OCI-LY7 (cell line): ENCODE data around the gene MRPL42. TPM values are rescaled to one million over a fixed set of nuclear protein-coding genes. Genes with fewer than 3 reads are reported as not detected.
A peak's percentile ranks its signal among the peaks of the same experiment; 100 is the strongest.

ENCODE experiments used
- BruUV-seq: library from RNA; stranded (reverse); fragments of 400-500 nt; replicated peaks from 2 replicates; lab custom pipeline; 2021; lab: Mats Ljungman, UMichigan
- CTCF ChIA-PET: fragments of 300-600 bp; sonication (Branson Sonifier 250); formaldehyde crosslinking; loops from one replicate; lab custom pipeline; 2022; ENCODE audit warnings: antibody characterized with exemption; ENCODE audit not compliant: unreplicated experiment; lab: Charles Lee
- POLR2A ChIA-PET: fragments of 300-600 bp; sonication (Branson Sonifier 250); formaldehyde crosslinking; loops from one replicate; lab custom pipeline; 2022; ENCODE audit warnings: antibody characterized with exemption; lab: Charles Lee
- DNase-seq: peaks from one replicate; pipeline ENCODE4 v3.0.0-alpha.2; 2015; ENCODE audit warnings: low spot score
- H2AFZ ChIP-seq: fragments of 200-600 bp; sonication (generic), shearing (Covaris generic); 2 replicates; pipeline ENCODE4 v1.6.1; 2014; ENCODE audit warnings: mild to moderate bottlenecking, antibody characterized with exemption, low read length, moderate library complexity
- H3K27ac ChIP-seq: fragments of 200-600 bp; sonication (generic); 2 replicates; pipeline ENCODE4 v1.5.1; 2014; ENCODE audit warnings: mixed run types, low read depth, mild to moderate bottlenecking, moderate library complexity, low read length, inconsistent platforms; ENCODE audit not compliant: poor library complexity, severe bottlenecking
- H3K36me3 ChIP-seq: fragments of 200-600 bp; sonication (generic); 2 replicates; pipeline ENCODE4 v1.6.1; 2014; ENCODE audit warnings: mild to moderate bottlenecking, antibody characterized with exemption, low read length, moderate library complexity, mixed read lengths; ENCODE audit not compliant: insufficient read depth
- H3K4me1 ChIP-seq: fragments of 200-600 bp; sonication (generic); 2 replicates; pipeline ENCODE4 v1.5.1; 2014; ENCODE audit warnings: mild to moderate bottlenecking, low read length; ENCODE audit not compliant: insufficient read depth, poor library complexity, severe bottlenecking
- H3K4me2 ChIP-seq: fragments of 200-600 bp; sonication (generic); 2 replicates; pipeline ENCODE4 v1.6.1; 2014; ENCODE audit warnings: mild to moderate bottlenecking, low read length
- H3K4me3 ChIP-seq: fragments of 200-600 bp; sonication (generic); 2 replicates; pipeline ENCODE4 v1.5.1; 2014; ENCODE audit warnings: mild to moderate bottlenecking, low read depth, low read length; ENCODE audit not compliant: poor library complexity, severe bottlenecking
- H3K79me2 ChIP-seq: fragments of 200-600 bp; sonication (generic); 2 replicates; pipeline ENCODE4 v1.6.1; 2016; ENCODE audit warnings: low read depth, mild to moderate bottlenecking, low read length, moderate library complexity, mixed read lengths; ENCODE audit not compliant: insufficient read depth
- H3K9me2 ChIP-seq: fragments of 200-600 bp; sonication (generic); 2 replicates; pipeline ENCODE4 v1.6.1; 2016; ENCODE audit warnings: mild to moderate bottlenecking, low read length, mixed read lengths; ENCODE audit not compliant: insufficient read depth
- H3K9me3 ChIP-seq: fragments of 200-600 bp; sonication (generic); 2 replicates; pipeline ENCODE4 v1.6.1; 2014; ENCODE audit warnings: mild to moderate bottlenecking, mixed run types, low read length, mixed read lengths
- H4K20me1 ChIP-seq: fragments of 200-600 bp; sonication (generic); 2 replicates; pipeline ENCODE4 v1.6.1; 2014; ENCODE audit warnings: mild to moderate bottlenecking, antibody characterized with exemption, low read length, moderate library complexity, mixed read lengths; ENCODE audit not compliant: insufficient read depth
- CTCF ChIP-seq: fragments of 200-600 bp; sonication (generic); conservative IDR thresholded peaks from 2 replicates; pipeline ENCODE4 v1.5.1; 2014; ENCODE audit warnings: mild to moderate bottlenecking, antibody characterized with exemption, low read length, moderate library complexity, mixed read lengths
- EZH2phosphoT487 ChIP-seq: fragments of 200-600 bp; sonication (generic); IDR thresholded peaks from 2 replicates; pipeline ENCODE4 v1.6.1; 2018; ENCODE audit warnings: low read depth, borderline replicate concordance, mild to moderate bottlenecking, mixed run types, antibody characterized with exemption, low read length, moderate library complexity, mixed read lengths
- intact Hi-C: fragments of 100-400 bp; cut with micrococcal nuclease; formaldehyde crosslinking; loops from one replicate; pipeline ENCODE4 v1.10.0; 2022; ENCODE audit not compliant: unreplicated experiment
- total RNA-seq, 2 experiments: library from RNA; depleted of rRNA in 1 of 2; stranded (reverse); fragments of >200 nt in 1 of 2; shearing (Covaris generic) in 1 of 2; gene quantifications; 2 replicates each; pipeline ENCODE4 v1.2.3, GENCODE V29; 2014 to 2022

MRPL42 gene
- total RNA-seq, 2 experiments from 2014 or later: 51.3 to 61.6 TPM

- Histone ChIP-seq H3K9me3 (peaks cover 6% of the 10 kb centered on the region; the same call in 1 of the 2 replicates), H3K36me3 (peaks cover 42% of the 10 kb centered on the region), H3K79me2 (peaks cover 100% of the 10 kb centered on the region), H3K27ac (no peak overlapping the region), H3K4me2 (peak overlapping the region; percentile 64), H3K4me1 (peaks cover 83% of the 10 kb centered on the region), H2AFZ (no peak overlapping the region), H4K20me1 (peaks cover 77% of the 10 kb centered on the region), H3K4me3 (no peak overlapping the region), H3K9me2 (no peaks in the 10 kb centered on the region)
- TF ChIP-seq EZH2phosphoT487: no peak
- no peak for TF ChIP-seq CTCF
- ChIA-PET CTCF (no interaction called here), POLR2A (interaction anchor here (0.6 to 1.2 kb wide), 4 partner anchors 11 to 46 kb away, joined by 3 to 6 read pairs (median 5); partner anchors contain the start of gene UBE2N)
- intact Hi-C loops: no loop called here
- no TSS peak for BruUV-seq
- no peak for DNase-seq
Measured at GRCh38 chr12:93427779-93428564, 39.3 kb upstream of the MRPL42 start.

DNA sequence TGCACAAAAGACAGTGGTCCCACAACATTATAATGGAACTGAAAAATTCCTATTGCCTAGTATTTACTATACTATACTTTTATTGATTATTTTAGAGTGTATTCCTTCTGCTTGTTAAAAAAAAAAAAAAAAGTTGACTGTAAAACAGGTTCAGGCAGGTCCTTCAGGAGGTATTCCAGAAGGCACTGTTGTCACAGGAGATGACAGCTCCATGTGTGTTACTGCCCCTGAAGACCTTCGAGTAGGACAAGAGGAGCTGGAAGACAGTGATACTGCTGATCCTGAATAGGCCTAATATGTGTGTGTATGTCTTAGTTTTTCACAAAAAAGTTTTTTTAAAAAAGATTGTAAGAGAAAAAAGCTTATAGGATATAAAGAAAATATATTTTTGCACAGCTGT, 37.9 kb upstream of the MRPL42 start:
- TF ChIP-seq EZH2phosphoT487 (no peak), CTCF (no peak)
- ChIA-PET CTCF (interaction anchor here (0.8 kb wide), 1 partner anchor 9 kb away, joined by 3 read pairs; no protein-coding TSS in a partner anchor), POLR2A (interaction anchor here (0.6 to 1.1 kb wide), 2 partner anchors 9 to 122 kb away, joined by 3 to 8 read pairs; no protein-coding TSS in a partner anchor)
- Histone ChIP-seq H3K4me2 (no peak overlapping the region), H4K20me1 (peaks cover 70% of the 10 kb centered on the region), H3K36me3 (peaks cover 54% of the 10 kb centered on the region), H3K4me1 (peaks cover 81% of the 10 kb centered on the region), H3K27ac (no peak overlapping the region), H3K4me3 (no peak overlapping the region), H2AFZ (no peak overlapping the region), H3K9me3 (peaks cover 14% of the 10 kb centered on the region; the same call in 1 of the 2 replicates), H3K9me2 (no peaks in the 10 kb centered on the region), H3K79me2 (peaks cover 100% of the 10 kb centered on the region)
- intact Hi-C loops: no loop called here
- no peak for DNase-seq
- no TSS peak for BruUV-seq
